Activated naive CD4-positive, alpha-beta T cell treated with anti-CD3 and anti-CD28 coated beads, Interleukin-2, amount 10 ng/mL, durations not matched to agents 7 days and 5 days (primary cell): Measurements from ENCODE around the gene DOK6.

Experiments
- CTCF ChIA-PET: fragments of 350-600 bp; sonication (Branson Sonifier 250); formaldehyde crosslinking; loops from one replicate; lab custom pipeline; 2021; ENCODE audit warnings: antibody characterized with exemption; lab: Charles Lee
- DNase-seq: peaks from one replicate; pipeline ENCODE4 v3.0.0-alpha.2; 2020
- H3K27ac Mint-ChIP-seq: one replicate; pipeline ENCODE4 v1.8.0; 2021; ENCODE audit warnings: mild to moderate bottlenecking, moderate library complexity, mixed read lengths
- H3K27me3 Mint-ChIP-seq: one replicate; pipeline ENCODE4 v1.8.0; 2021; ENCODE audit warnings: mild to moderate bottlenecking, mixed read lengths
- H3K36me3 Mint-ChIP-seq: one replicate; pipeline ENCODE4 v1.8.0; 2021; ENCODE audit warnings: mixed read lengths
- H3K4me1 Mint-ChIP-seq: one replicate; pipeline ENCODE4 v1.8.0; 2021; ENCODE audit warnings: mixed read lengths
- H3K4me3 Mint-ChIP-seq: one replicate; pipeline ENCODE4 v1.8.0; 2021; ENCODE audit warnings: mild to moderate bottlenecking, moderate library complexity, mixed read lengths
- H3K9me3 Mint-ChIP-seq: one replicate; pipeline ENCODE4 v1.8.0; 2021; ENCODE audit warnings: mixed read lengths

DOK6 gene

DNA sequence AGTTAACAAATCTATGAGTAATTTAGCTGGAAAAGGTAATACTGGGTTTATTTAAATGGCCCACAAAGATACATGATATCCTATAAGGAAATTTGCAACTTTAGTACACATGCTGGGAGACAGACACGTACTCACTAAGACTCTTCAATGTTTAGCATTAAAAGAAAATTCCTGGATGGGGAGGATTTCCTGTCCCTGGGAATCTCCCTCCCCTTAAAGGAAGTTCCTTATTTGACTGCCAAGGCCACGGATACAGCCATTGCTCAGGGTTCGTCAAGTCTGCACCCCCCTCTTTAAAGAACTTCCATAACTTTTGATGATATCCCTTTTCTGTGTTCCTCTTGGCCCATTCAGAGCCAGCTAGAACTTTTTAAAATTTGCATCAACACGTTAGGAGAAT, 279.4 kb downstream of the DOK6 start:
- Mint-ChIP-seq H3K4me1 (no peaks in the 10 kb centered on the region), H3K4me3 (no peak overlapping the region)
- CTCF ChIA-PET, result no interaction called here

DNA sequence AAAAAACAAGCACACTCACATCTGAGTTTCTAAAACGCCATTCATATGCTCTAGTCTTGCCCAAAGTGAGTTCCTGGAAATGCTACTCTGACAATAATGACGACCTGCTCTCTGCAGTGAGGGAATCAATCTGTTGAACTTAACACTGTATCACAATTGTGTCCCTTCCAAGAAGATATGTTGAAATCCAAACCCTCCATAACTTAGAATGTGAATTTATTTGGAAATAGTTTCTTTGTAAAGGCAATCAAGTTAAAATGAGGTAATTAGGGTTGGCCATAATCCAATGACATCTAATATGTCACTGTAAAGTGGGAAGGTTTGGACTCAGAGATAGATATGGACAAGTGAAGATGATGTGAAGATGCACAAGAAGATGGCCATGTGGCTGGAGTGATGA, 282.5 kb downstream of the DOK6 start:
- Mint-ChIP-seq H3K4me3 (no peak overlapping the region), H3K27me3 (no peaks in the 10 kb centered on the region), H3K27ac (no peak overlapping the region), H3K4me1 (no peaks in the 10 kb centered on the region), H3K36me3 (no peaks in the 10 kb centered on the region), H3K9me3 (no peaks in the 10 kb centered on the region)
- no peak for DNase-seq
- CTCF ChIA-PET, result no interaction called here

More for the DNA sequence above, 279.4 kb downstream of the DOK6 start:
- no peaks in the 10 kb centered on the region for H3K27me3 Mint-ChIP-seq
- H3K27ac Mint-ChIP-seq, result no peak overlapping the region
- DNase-seq, result no peak
- no peaks in the 10 kb centered on the region for H3K36me3 Mint-ChIP-seq
- H3K9me3 Mint-ChIP-seq, result no peaks in the 10 kb centered on the region

DNA sequence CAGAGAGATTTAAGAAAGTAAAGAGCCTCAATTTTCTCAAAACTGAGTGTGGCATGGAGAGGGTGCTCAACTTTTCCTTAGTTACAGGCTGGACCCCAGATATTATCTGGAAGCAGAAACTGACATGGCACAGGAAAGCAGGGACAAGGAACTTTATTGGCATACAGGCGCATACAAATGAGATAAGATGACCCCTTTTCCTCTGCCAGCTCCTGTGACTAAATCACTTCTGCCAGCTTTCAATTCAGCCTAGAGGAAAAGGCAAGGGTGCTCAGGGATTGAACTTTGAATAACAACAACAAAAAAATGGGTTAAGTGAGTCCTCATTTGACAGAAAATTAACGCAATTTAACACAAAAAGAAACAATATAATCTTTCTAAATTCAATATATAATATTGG, 284.1 kb downstream of the DOK6 start:
- H3K27ac Mint-ChIP-seq, result no peak overlapping the region
- no peaks in the 10 kb centered on the region for H3K27me3 Mint-ChIP-seq
- CTCF ChIA-PET, result no interaction called here
- no peaks in the 10 kb centered on the region for H3K9me3 Mint-ChIP-seq
- H3K4me3 Mint-ChIP-seq, result no peak overlapping the region
- no peaks in the 10 kb centered on the region for H3K4me1 Mint-ChIP-seq
- DNase-seq, result no peak
- H3K36me3 Mint-ChIP-seq, result no peaks in the 10 kb centered on the region

DNA sequence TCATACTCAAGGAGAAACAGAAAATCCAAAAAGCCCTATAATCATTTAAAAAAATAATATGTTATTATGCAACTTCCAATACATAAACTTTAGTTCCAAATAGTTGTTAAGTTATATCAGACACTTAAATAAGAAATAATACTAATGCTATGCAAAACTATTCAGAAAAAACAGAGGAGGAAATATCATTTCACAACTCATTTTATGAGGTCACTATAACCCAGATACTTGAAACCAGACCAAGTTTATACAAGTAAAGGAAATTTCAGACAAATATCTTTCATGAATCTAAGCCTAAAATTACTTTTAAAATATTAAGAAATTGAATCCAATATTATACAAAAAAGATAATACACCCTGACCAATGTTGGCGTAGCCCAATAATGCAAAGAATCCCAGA, 286.2 kb downstream of the DOK6 start:
- Mint-ChIP-seq H3K4me3 (no peak overlapping the region), H3K36me3 (no peaks in the 10 kb centered on the region), H3K27me3 (no peaks in the 10 kb centered on the region), H3K27ac (no peak overlapping the region), H3K4me1 (no peaks in the 10 kb centered on the region), H3K9me3 (no peaks in the 10 kb centered on the region)
- DNase-seq, result no peak
- CTCF ChIA-PET, result no interaction called here

DNA sequence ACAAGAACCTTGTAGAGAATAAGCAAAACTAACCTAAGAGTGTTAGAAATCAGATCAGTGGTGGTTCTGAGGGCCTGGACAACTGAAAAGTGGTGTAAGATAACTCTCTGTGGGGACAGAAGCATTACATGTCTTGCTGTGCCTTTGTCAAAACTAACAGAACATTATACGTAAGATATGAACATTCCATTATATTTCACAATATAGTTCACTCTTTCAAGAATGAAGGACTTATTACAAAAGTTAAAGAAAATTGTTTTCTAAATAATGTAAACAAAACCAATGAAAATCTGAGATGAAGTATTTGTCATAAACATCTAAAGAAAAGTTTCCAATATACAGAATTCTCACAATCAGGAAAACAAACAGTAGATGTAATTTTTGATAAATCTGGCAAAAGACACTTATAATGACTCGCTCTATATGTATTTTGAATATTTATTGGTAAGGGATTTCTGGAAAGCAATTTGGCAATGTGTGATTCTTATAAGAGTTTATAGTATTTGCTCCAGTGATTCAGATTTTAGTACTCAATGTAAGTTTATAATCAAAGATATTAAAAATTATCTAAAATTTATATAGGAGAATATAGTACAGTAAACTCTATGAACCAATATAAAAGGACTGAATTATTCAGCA, 288.6 kb downstream of the DOK6 start:
- H3K9me3 Mint-ChIP-seq, result no peaks in the 10 kb centered on the region
- H3K4me3 Mint-ChIP-seq, result no peak overlapping the region
- H3K27ac Mint-ChIP-seq, result no peak overlapping the region
- DNase-seq, result no peak
- H3K27me3 Mint-ChIP-seq, result no peaks in the 10 kb centered on the region
- H3K36me3 Mint-ChIP-seq, result no peaks in the 10 kb centered on the region
- CTCF ChIA-PET, result no interaction called here
- H3K4me1 Mint-ChIP-seq, result no peaks in the 10 kb centered on the region

DNA sequence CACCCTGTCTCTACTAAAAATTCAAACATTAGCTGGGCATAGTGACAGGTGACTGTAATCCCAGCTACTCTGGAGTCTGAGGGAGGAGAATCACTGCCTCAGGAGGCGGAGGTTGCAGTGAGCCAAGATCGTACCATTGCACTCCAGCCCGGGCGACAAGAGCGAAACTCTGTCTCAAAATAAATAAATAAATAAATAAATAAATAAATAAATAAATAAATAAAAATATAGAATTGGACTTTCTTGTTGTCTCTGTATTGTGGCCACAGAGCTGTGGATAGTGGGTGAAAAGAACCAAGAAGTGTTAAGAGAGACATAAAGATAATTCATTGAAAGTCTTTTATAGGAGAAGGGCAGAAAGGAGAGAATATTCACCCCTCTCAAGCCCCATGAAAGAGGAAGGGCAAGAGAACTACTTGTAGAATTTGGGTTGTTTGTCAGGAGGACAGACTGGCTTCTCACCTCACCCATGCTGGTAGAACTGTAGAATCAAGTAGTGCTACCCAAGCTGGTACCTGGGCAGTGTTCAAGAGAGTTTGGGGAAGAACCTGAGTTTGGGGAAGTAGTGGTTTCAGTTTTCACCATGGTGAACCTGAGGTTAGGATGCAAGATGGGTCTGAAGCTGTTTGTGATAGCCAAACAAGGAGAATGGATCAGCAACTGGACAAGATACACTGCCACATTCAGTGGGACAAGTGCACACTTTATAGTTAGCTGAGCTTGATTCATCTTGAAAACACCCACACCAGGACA, 290.5 kb downstream of the DOK6 start:
- DNase-seq, result no peak
- CTCF ChIA-PET, result no interaction called here
- no peaks in the 10 kb centered on the region for H3K4me1 Mint-ChIP-seq
- no peak overlapping the region for H3K27ac Mint-ChIP-seq
- H3K9me3 Mint-ChIP-seq, result no peaks in the 10 kb centered on the region
- H3K27me3 Mint-ChIP-seq, result no peaks in the 10 kb centered on the region
- H3K36me3 Mint-ChIP-seq, result no peaks in the 10 kb centered on the region
- H3K4me3 Mint-ChIP-seq, result no peak overlapping the region

DNA sequence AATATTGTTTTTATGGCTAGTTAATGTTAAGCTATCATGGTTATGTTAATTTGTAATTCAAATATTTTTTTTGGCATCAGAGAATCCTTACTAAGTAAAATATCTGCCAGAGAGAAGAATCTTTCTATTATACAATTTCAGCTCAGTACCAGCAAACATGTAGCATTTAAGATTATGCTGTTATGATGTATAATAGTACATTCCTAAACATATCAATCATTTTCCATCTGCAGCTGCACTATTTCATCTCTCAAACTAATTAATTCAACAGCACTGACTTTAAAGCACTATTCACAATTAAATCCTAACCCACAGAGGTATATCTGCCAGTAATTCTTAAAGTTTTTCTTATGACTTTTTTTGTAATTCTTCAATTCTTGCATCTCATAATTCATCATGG, 296.4 kb downstream of the DOK6 start:
- Mint-ChIP-seq H3K27me3 (no peaks in the 10 kb centered on the region), H3K9me3 (no peaks in the 10 kb centered on the region), H3K4me1 (no peaks in the 10 kb centered on the region), H3K36me3 (no peaks in the 10 kb centered on the region), H3K4me3 (no peak overlapping the region), H3K27ac (no peak overlapping the region)
- DNase-seq, result no peak
- CTCF ChIA-PET, result no interaction called here

DNA sequence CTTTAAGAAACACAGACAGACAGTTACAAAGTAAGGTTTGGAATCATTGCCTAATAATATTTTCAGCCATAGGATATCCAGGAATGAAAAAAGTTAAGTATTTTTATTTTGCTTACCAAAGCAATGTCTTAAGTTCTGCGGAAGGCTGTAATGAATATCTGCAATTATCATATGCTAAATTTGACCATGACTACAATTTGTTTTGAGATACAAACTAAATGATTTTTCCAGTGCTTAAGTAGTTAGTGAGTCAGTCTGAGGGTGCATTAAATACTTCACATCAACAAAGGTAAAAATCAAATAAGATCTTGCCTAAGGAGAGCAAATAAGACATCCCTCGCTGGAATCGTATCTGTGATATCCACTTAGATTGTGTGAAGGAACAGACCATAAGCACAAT, 297.0 kb downstream of the DOK6 start:
- H3K4me1 Mint-ChIP-seq, result no peaks in the 10 kb centered on the region
- H3K27ac Mint-ChIP-seq, result no peak overlapping the region
- H3K4me3 Mint-ChIP-seq, result no peak overlapping the region
- no peak for DNase-seq
- H3K27me3 Mint-ChIP-seq, result no peaks in the 10 kb centered on the region
- no peaks in the 10 kb centered on the region for H3K9me3 Mint-ChIP-seq
- CTCF ChIA-PET, result no interaction called here
- H3K36me3 Mint-ChIP-seq, result no peaks in the 10 kb centered on the region

DNA sequence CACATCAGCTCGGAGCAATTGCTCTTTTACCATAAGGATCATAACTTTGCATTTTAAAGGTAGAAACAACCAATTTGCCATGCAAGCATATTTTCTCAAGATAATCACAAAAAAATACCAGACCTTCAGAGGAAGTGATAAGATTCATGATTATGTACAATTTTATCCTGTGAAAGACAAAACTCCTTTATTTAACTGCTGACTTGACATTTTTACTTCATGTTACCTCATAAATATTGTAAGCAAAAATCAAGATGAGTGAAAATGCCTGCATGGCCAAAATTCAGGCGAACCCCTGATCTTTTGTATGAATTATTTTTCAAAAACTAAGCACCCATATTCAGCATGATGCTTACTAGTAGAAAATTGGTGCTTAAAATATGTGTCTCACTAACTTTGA, 300.6 kb downstream of the DOK6 start:
- no peak overlapping the region for H3K4me3 Mint-ChIP-seq
- H3K9me3 Mint-ChIP-seq, result no peaks in the 10 kb centered on the region
- H3K27me3 Mint-ChIP-seq, result no peaks in the 10 kb centered on the region
- H3K27ac Mint-ChIP-seq, result no peak overlapping the region
- no peak for DNase-seq
- H3K4me1 Mint-ChIP-seq, result peaks cover 2% of the 10 kb centered on the region
- CTCF ChIA-PET, result no interaction called here
- no peaks in the 10 kb centered on the region for H3K36me3 Mint-ChIP-seq

DNA sequence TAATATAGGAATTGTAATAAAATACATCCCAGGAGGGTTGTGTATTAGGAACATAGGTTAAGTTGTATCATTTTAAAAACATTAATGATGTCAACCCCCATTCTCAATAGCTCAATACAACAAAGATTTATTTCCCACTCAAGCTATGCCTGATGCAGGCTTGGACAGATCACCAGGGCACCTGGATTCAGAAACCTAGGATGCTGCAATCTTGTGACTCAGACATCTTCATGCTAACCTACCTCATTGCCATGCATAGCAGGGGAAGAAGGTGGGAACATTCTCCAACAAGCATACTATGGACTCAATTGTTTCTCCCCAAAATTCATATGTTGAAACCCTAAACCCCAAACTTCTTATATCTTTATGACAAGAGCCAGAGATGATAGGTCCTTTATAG, 302.8 kb downstream of the DOK6 start:
- H3K9me3 Mint-ChIP-seq, result peaks cover 2% of the 10 kb centered on the region
- no peaks in the 10 kb centered on the region for H3K27me3 Mint-ChIP-seq
- H3K4me3 Mint-ChIP-seq, result no peak overlapping the region
- peaks cover 2% of the 10 kb centered on the region for H3K4me1 Mint-ChIP-seq
- CTCF ChIA-PET, result no interaction called here
- no peak overlapping the region for H3K27ac Mint-ChIP-seq
- H3K36me3 Mint-ChIP-seq, result no peaks in the 10 kb centered on the region
- DNase-seq, result no peak

DNA sequence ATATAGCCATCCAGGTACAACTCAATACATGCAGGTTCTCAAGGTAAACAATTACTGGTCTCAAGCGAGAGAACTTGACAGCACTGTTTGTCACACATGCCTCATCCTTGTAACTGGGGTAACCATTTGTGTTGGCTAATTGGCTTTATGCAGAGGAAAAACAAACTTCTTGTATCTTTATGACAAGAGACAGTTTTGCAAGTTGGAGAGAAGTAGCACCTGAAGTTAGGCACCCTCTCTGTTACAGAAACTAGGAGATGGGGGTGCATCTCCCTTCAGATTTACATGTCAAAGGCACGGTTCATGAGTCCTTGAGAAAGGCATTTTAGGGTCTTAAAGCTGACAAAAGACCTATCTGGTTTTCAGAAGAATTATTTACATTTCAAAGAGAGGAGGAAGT, 305.3 kb downstream of the DOK6 start:
- CTCF ChIA-PET, result no interaction called here
- no peak overlapping the region for H3K4me3 Mint-ChIP-seq
- no peak overlapping the region for H3K27ac Mint-ChIP-seq
- H3K27me3 Mint-ChIP-seq, result no peaks in the 10 kb centered on the region
- peaks cover 2% of the 10 kb centered on the region for H3K4me1 Mint-ChIP-seq
- no peak for DNase-seq
- peaks cover 2% of the 10 kb centered on the region for H3K9me3 Mint-ChIP-seq
- no peaks in the 10 kb centered on the region for H3K36me3 Mint-ChIP-seq

DNA sequence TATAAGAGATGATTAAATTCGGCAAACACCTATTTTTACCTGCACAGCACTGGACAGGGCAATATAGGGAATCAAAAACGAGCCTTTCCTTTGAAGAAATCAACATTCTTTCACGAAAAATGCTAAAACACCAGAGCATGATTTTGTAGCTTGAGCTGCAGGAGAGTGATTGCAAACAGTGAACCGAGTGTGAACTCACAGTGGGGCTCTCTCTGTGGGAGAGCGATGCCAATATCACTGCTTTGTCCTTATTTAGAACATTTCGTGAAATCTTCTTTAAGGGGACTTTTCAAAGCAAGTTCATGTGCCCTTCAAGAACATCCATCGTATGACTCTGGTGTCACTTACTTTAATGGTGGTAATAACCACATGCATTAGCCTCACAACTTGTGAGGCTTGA, 308.2 kb downstream of the DOK6 start:
- H3K4me3 Mint-ChIP-seq, result no peak overlapping the region
- H3K4me1 Mint-ChIP-seq, result peaks cover 2% of the 10 kb centered on the region
- H3K9me3 Mint-ChIP-seq, result peaks cover 2% of the 10 kb centered on the region
- no peaks in the 10 kb centered on the region for H3K36me3 Mint-ChIP-seq
- CTCF ChIA-PET, result no interaction called here
- no peak for DNase-seq
- H3K27ac Mint-ChIP-seq, result no peak overlapping the region
- H3K27me3 Mint-ChIP-seq, result no peaks in the 10 kb centered on the region

DNA sequence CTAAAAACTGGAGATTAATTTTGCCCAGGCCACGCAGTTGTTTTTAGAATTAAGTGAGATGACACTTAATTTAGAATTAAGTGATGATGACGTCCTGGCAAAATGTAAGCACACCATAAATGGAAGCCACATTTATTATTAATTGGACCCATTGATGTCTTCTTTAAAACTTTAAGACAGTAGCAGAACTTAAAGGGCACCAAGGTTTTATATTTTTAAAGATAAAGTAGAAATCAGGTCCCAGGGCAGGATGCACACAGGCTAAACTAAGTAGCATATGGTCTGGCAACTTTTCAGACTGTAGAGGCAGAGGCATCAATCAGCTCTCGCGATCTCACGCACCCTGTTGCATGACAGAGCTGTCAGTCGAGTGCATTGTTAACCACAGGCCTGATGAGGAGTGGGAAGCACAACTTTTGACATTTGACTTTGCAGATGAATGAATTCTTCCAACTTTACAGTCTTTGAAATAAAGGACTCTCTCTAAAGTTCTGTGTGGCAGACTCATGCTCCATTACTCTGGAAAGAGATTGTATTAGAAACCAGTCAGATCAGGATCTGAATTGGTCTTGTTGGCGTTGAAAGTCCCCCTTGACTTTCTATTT, 314.6 kb downstream of the DOK6 start:
- Mint-ChIP-seq H3K4me1 (no peaks in the 10 kb centered on the region), H3K27me3 (no peaks in the 10 kb centered on the region), H3K27ac (no peak overlapping the region), H3K4me3 (no peak overlapping the region), H3K9me3 (peaks cover 24% of the 10 kb centered on the region), H3K36me3 (no peaks in the 10 kb centered on the region)
- DNase-seq, result no peak
- CTCF ChIA-PET, result no interaction called here

DNA sequence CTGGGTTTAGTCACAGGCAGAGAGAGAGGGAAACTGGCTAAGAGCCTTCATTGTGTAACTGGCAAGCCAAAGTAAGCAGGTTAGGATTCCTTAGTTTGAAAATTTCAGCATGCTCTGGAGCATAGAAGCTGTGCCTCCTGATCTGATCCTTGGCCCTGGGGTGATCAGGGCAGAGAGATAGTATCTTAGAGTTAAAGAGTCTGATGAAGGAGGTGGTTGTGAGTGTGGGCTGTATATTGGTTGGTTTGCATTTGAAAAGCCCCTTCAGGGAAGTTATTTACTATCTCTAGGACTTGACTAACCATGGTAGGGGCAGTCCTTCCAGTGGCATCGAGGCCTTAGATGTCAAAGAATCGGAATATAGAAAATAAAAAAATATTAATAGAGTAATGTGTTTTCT, 316.9 kb downstream of the DOK6 start:
- Mint-ChIP-seq H3K4me1 (no peaks in the 10 kb centered on the region), H3K36me3 (no peaks in the 10 kb centered on the region), H3K4me3 (no peak overlapping the region), H3K9me3 (peaks cover 24% of the 10 kb centered on the region), H3K27me3 (no peaks in the 10 kb centered on the region), H3K27ac (no peak overlapping the region)
- CTCF ChIA-PET, result no interaction called here
- DNase-seq, result no peak

DNA sequence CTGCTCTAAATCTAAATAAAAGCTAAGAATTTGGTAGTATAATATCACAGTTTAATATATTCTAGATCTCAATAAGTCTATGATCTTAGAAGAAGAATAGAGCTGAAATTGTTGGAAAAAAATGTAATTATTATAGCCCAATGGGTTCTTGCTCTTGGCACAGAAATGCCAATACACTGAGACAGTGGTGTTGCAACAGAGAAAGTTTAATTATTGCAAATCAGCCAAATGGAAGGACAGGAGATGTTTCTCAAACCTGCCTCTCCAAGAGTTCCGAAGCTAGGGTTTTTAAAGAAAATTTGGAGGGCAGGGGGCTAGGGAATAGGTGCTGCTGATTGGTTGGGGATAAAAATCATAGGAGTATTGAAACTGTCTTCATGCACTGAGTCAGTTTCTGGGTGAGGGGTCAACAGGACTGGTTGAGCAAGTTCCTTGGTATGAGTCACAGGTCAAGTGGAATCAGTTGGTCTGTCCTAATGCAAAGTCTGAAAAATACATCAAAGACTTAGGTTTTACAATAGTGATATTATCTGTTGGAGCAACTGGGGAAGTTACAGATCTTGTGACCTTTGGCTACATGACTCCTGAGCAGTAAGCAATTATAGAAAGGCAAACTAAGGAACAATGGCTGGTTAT, 318.3 kb downstream of the DOK6 start:
- peaks cover 24% of the 10 kb centered on the region for H3K9me3 Mint-ChIP-seq
- H3K27me3 Mint-ChIP-seq, result no peaks in the 10 kb centered on the region
- CTCF ChIA-PET, result interaction anchor here (0.6 kb wide), 1 partner anchor 775 kb away, joined by 3 read pairs; no protein-coding TSS in a partner anchor
- H3K27ac Mint-ChIP-seq, result no peak overlapping the region
- no peaks in the 10 kb centered on the region for H3K4me1 Mint-ChIP-seq
- no peaks in the 10 kb centered on the region for H3K36me3 Mint-ChIP-seq
- no peak for DNase-seq
- no peak overlapping the region for H3K4me3 Mint-ChIP-seq
